Kidney (tissue), 14 donors: ENCODE data around the gene NEO1. TPM values are rescaled to one million over a fixed set of nuclear protein-coding genes. Genes with fewer than 3 reads are reported as not detected.
A peak's percentile ranks its signal among the peaks of the same experiment; 100 is the strongest.

Experiments used
- DNase-seq, 5 donors: peaks; one replicate each; pipeline ENCODE4 v3.0.0-alpha.2; 2013 to 2020
- FAIRE-seq: peaks from 2 replicates; lab custom pipeline; 2012; peaks lifted over from hg19 to GRCh38; lab: Jason Lieb, UNC
- H3K27ac ChIP-seq, 2 donors: one replicate each; pipeline ENCODE4 v1.7.0; 2013; ENCODE audit warnings: low read depth in 2 of 2, low read length in 2 of 2, inconsistent platforms in 1 of 2
- H3K27me3 ChIP-seq: one replicate; pipeline ENCODE4 v1.7.1; 2013; ENCODE audit warnings: low read length, inconsistent platforms; ENCODE audit not compliant: control insufficient read depth, insufficient read depth
- H3K36me3 ChIP-seq, 3 donors: one replicate each; pipeline versions ENCODE4 v1.7.0 to v1.7.1; 2013; ENCODE audit warnings: low read length in 3 of 3, control low read depth in 1 of 3, inconsistent platforms in 1 of 3; ENCODE audit not compliant: insufficient read depth in 3 of 3, control insufficient read depth in 2 of 3
- H3K4me1 ChIP-seq, 3 donors: one replicate each; pipeline versions ENCODE4 v1.7.0 to v1.7.1; 2013; ENCODE audit warnings: low read length in 3 of 3, inconsistent platforms in 1 of 3, low read depth in 1 of 3; ENCODE audit not compliant: control insufficient read depth in 2 of 3, insufficient read depth in 2 of 3
- H3K4me3 ChIP-seq, 3 donors: one replicate each; pipeline versions ENCODE4 v1.7.0 to v1.8.1; 2013; ENCODE audit warnings: low read length in 3 of 3, control low read depth in 1 of 3, inconsistent platforms in 1 of 3
- H3K9ac ChIP-seq, 3 donors: one replicate each; pipeline versions ENCODE4 v1.7.0 to v1.7.1; 2013; ENCODE audit warnings: low read length in 3 of 3, control low read depth in 1 of 3, inconsistent platforms in 1 of 3
- H3K9me3 ChIP-seq, 3 donors: one replicate each; pipeline versions ENCODE4 v1.7.0 to v1.7.1; 2013; ENCODE audit warnings: low read length in 3 of 3, control low read depth in 1 of 3, inconsistent platforms in 1 of 3; ENCODE audit not compliant: control insufficient read depth in 2 of 3, insufficient read depth in 1 of 3
- intact Hi-C: fragments of 100-400 bp; cut with DNase I; formaldehyde crosslinking; loops from one replicate; pipeline ENCODE4 v1.11.1; 2022
- polyA plus RNA-seq: library from polyadenylated mRNA; stranded (reverse); fragments of 350-450 nt; fragmentation: Illumina TruSeq; extraction: RNeasy Lipid Tissue Mini Kit (QIAGEN cat#74804); gene quantifications from one replicate; pipeline ENCODE4 v1.2.3, GENCODE V29; 2014; ENCODE audit warnings: low read depth, low replicate concordance; ENCODE audit not compliant: insufficient read depth
- total RNA-seq: library from RNA; stranded (reverse); fragmentation: NEBNext Ultra II Directional; extraction: Animal tissue kit (Norgen Biotek cat#: 25700); gene quantifications from one replicate; pipeline ENCODE4 v1.2.1, GENCODE V29; 2021
- TF ChIP-seq, protein P1 (sequence below): IDR thresholded peaks from 3 replicates; pipeline ENCODE4 v1.5.1; 2012; ENCODE audit warnings: mild to moderate bottlenecking, moderate library complexity, borderline replicate concordance; ENCODE audit not compliant: insufficient read depth; ENCODE audit errors: extremely low read depth
- donor health status: control.
- donor health status: control.
- donor health status: control.
- donor health status: control.
- donor health status: control.
- donor health status: DM: yes; HTN: yes; CAD: no.
- donor health status: Normal renal cell carcinoma (clear cell type).

NEO1 gene
- total and polyA plus RNA-seq, 2 donors from 2014 or later: 12.4 to 43.3 TPM

DNA sequence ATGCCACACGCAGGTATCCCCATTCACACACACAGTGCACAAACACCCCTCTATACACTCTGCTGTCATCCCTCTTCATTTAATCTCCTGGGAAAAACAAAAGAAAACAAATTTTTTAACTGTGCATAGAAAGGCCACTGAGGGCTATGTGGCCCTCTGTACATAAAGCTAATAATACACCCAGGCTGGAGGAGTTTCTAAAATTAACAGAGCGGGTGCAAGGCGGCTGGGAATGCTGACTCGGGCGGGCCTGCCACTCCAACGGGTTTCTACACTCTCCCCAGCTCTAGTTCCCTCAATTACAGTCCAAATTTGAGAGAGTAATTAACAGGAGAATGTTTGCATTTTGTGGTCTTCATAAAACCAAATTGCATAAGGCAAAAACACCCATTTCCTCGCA, 293.4 kb downstream of the NEO1 start:
- H3K27ac ChIP-seq: no peak overlapping the region
- no peak overlapping the region for H3K9ac ChIP-seq
- H3K4me3 ChIP-seq: no peak overlapping the region
- FAIRE-seq (no peak), DNase-seq (no peak)
- no peaks in the 10 kb centered on the region for H3K27me3 ChIP-seq
- TF ChIP-seq, protein P1, sequence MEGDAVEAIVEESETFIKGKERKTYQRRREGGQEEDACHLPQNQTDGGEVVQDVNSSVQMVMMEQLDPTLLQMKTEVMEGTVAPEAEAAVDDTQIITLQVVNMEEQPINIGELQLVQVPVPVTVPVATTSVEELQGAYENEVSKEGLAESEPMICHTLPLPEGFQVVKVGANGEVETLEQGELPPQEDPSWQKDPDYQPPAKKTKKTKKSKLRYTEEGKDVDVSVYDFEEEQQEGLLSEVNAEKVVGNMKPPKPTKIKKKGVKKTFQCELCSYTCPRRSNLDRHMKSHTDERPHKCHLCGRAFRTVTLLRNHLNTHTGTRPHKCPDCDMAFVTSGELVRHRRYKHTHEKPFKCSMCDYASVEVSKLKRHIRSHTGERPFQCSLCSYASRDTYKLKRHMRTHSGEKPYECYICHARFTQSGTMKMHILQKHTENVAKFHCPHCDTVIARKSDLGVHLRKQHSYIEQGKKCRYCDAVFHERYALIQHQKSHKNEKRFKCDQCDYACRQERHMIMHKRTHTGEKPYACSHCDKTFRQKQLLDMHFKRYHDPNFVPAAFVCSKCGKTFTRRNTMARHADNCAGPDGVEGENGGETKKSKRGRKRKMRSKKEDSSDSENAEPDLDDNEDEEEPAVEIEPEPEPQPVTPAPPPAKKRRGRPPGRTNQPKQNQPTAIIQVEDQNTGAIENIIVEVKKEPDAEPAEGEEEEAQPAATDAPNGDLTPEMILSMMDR: no peak
- no peaks in the 10 kb centered on the region for H3K36me3 ChIP-seq
- intact Hi-C loops: no loop called here
- no peaks in the 10 kb centered on the region for H3K4me1 ChIP-seq
- no peaks in the 10 kb centered on the region for H3K9me3 ChIP-seq

DNA sequence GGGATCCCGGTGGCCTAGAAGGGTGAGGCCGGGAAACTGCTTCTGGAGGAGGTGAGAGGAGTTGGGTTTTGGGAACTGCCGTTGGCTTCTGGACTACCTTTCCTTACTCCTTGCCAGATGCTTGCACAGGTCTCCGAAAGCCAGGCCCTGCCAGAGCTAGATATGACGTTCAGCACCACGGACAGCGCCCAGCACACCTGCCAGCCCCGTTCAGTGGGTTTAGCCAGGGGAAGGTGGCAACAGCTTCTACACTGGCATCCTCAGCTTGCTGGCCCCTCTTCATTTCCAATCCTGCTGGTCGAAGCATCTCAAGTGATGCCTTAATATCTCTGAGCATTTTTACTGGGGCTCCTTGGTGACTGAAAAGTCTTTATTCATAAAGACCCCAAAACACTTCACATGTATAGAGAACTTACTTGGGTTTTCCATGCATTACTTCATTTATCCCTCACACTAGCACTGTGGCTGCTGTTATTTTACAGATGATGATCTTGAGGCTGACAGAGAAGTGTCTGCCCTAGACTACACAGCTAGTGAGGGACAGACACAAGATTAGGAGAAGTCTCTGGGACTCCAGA, 294.6 kb downstream of the NEO1 start:
- Histone ChIP-seq H3K4me3 (no peak overlapping the region), H3K36me3 (no peaks in the 10 kb centered on the region), H3K27ac (no peak overlapping the region), H3K4me1 (no peaks in the 10 kb centered on the region), H3K9ac (no peak overlapping the region), H3K9me3 (no peaks in the 10 kb centered on the region), H3K27me3 (no peaks in the 10 kb centered on the region)
- TF ChIP-seq, protein P1: no peak
- DNase-seq (peak in 4 of 5 donors; percentile 83 to 90 (median 90)), FAIRE-seq (no peak)
- intact Hi-C loops: no loop called here

DNA sequence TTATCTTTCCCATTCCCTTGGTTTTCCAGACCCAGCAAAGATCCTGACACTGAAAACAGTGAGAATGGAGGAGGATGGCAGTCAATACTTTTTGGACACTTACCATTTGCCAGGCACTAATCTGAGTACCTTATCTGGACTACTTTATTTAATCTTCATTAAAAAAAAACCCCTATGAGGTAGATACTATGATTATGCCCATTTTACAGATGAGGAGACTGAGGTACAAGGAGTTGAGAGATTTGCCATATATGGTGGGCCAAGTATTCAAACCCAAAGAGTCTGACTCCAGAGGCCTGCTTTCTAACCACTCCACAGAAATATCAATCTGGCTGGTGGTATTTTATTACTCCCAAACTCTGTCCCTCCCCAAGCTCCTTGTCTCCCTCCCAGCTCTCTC, 296.9 kb downstream of the NEO1 start:
- H3K4me3 ChIP-seq: no peak overlapping the region
- TF ChIP-seq, protein P1: no peak
- H3K27me3 ChIP-seq: no peaks in the 10 kb centered on the region
- intact Hi-C loops: no loop called here
- no peaks in the 10 kb centered on the region for H3K4me1 ChIP-seq
- DNase-seq: no peak
- H3K9ac ChIP-seq: no peak overlapping the region
- no peaks in the 10 kb centered on the region for H3K36me3 ChIP-seq
- H3K9me3 ChIP-seq: no peaks in the 10 kb centered on the region
- H3K27ac ChIP-seq: no peak overlapping the region
- FAIRE-seq: no peak

GRCh38 chr15:73352082-73352481, 299.8 kb downstream of the NEO1 start:
- TF ChIP-seq, protein P1: no peak
- no peaks in the 10 kb centered on the region for H3K36me3 ChIP-seq
- H3K27ac ChIP-seq: no peak overlapping the region
- no peaks in the 10 kb centered on the region for H3K9me3 ChIP-seq
- H3K4me3 ChIP-seq: no peak overlapping the region
- intact Hi-C loops: no loop called here
- H3K4me1 ChIP-seq: no peaks in the 10 kb centered on the region
- H3K9ac ChIP-seq: no peak overlapping the region
- no peaks in the 10 kb centered on the region for H3K27me3 ChIP-seq
- DNase-seq (no peak), FAIRE-seq (no peak)
